GM12878 (cell line): ENCODE measurements around the gene HMCES. TPM values are rescaled to one million over a fixed set of nuclear protein-coding genes. Genes with fewer than 3 reads are reported as not detected.
A peak's percentile ranks its signal among the peaks of the same experiment; 100 is the strongest.

Experiments
- BHLHE40 ChIP-seq, 2 experiments: fragments of 450-650 bp in 1 of 2; IDR thresholded peaks; 2 replicates each; pipeline ENCODE4 v1.6.1; 2011 to 2017; ENCODE audit warnings: low read depth in 2 of 2, borderline replicate concordance in 1 of 2, improper control_type of control experiment in 1 of 2, low read length in 1 of 2, mild to moderate bottlenecking in 1 of 2
- EED ChIP-seq: sonication (generic); IDR thresholded peaks from 2 replicates; pipeline ENCODE4 v1.6.1; 2016; ENCODE audit warnings: antibody characterized with exemption, low read depth
- FOXM1 ChIP-seq: IDR thresholded peaks from 2 replicates; pipeline ENCODE4 v1.6.1; 2012; ENCODE audit warnings: low read depth, mild to moderate bottlenecking, inconsistent platforms, low read length, moderate library complexity
- GATAD2B ChIP-seq: fragments of 450-650 bp; conservative IDR thresholded peaks from 2 replicates; pipeline ENCODE4 v1.6.1; 2017; ENCODE audit warnings: low read depth, mild to moderate bottlenecking, moderate library complexity
- NFIC ChIP-seq: IDR thresholded peaks from 2 replicates; pipeline ENCODE4 v1.6.1; 2012; ENCODE audit warnings: low read depth, mild to moderate bottlenecking, inconsistent platforms, low read length, moderate library complexity
- RAD51 ChIP-seq: fragments of 450-650 bp; IDR thresholded peaks from 2 replicates; pipeline ENCODE4 v1.6.1; 2016; ENCODE audit warnings: moderate library complexity, mild to moderate bottlenecking, inconsistent platforms
- SKIL ChIP-seq: fragments of 450-650 bp; IDR thresholded peaks from 2 replicates; pipeline ENCODE4 v1.6.1; 2017; ENCODE audit warnings: mild to moderate bottlenecking, low read depth, inconsistent platforms; ENCODE audit not compliant: poor library complexity, severe bottlenecking
- polyA plus RNA-seq, 11 experiments: library from polyadenylated mRNA; depleted of rRNA in 4 of 11; unstranded in 6 of 11; stranded (reverse) in 5 of 11; fragments of >200 nt; fragmentation: Nextera tagmentation in 4 of 11; fragmentation: Illumina TruSeq in 1 of 11; extraction: Ambion mirVana in 4 of 11; extraction: Trizol in 1 of 11; gene quantifications; 1 replicate in 1 of 11; 2 replicates in 10 of 11; pipeline versions ENCODE4 v1.2.1 to v1.2.3, GENCODE V29; 2011 to 2016; ENCODE audit warnings: inconsistent platforms in 2 of 11, missing spikeins in 2 of 11, low read depth in 1 of 11
- total RNA-seq, 4 experiments: library from RNA; depleted of rRNA in 3 of 4; stranded (reverse); fragments of >200 nt in 3 of 4; fragmentation: Illumina TruSeq in 1 of 4; extraction: Trizol in 1 of 4; gene quantifications; 2 replicates each; pipeline versions ENCODE4 v1.2.1 to v1.2.3, GENCODE V29; 2013 to 2021
- TF ChIP-seq, protein P1 (sequence below), 3 experiments: IDR thresholded peaks in 2 of 3; conservative IDR thresholded peaks in 1 of 3; 2 replicates each; pipeline ENCODE4 v1.5.1; 2011; ENCODE audit warnings: low read depth in 3 of 3, low read length in 3 of 3, mild to moderate bottlenecking in 3 of 3, control low read depth in 2 of 3, moderate library complexity in 2 of 3, inconsistent platforms in 1 of 3, mixed read lengths in 1 of 3; ENCODE audit not compliant: control insufficient read depth in 2 of 3, insufficient read depth in 1 of 3; ENCODE audit errors: extremely low read depth in 1 of 3
- TF ChIP-seq, protein P2 (sequence below): IDR thresholded peaks from 2 replicates; pipeline ENCODE4 v1.6.1; 2011; ENCODE audit warnings: mild to moderate bottlenecking, low read depth, low read length, moderate library complexity; ENCODE audit not compliant: insufficient replicate concordance

The HMCES gene
- total and polyA plus RNA-seq, 10 of the 15 experiments (the other 5 are each of a cell fraction or from before 2014, with no cell fraction given): 12.4 to 49.8 (median 27.0) TPM

DNA sequence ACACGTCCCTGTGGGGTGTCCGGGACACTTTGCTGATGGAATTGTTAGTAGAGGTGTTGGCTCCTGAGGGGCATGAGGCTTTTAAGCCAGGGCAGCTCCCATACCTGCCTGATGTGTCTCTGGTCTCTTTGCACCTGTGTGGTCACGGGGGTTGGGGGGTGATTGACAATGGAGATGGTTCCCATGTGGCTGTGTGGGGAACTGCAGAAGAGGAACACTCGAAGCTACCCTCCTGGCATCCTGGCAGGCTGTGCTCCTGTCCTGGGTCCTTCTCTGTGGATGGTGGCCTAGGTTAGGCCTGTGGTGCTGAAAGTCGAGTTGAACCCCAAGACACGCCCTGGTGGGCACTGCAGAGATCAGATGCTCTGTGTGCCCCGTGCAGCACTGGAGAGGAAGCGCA, 73.4 kb downstream of the HMCES start (continued):
- TF ChIP-seq SKIL (no peak), GATAD2B (no peak), BHLHE40 (IDR thresholded peaks at IDR 0.05; ENCODE audit: borderline replicate concordance in 1 of 2, low read depth in 2 of 2, low read length in 1 of 2) (no peak), NFIC (no peak), RAD51 (no peak), EED (no peak), FOXM1 (no peak)
- TF ChIP-seq, protein P1, sequence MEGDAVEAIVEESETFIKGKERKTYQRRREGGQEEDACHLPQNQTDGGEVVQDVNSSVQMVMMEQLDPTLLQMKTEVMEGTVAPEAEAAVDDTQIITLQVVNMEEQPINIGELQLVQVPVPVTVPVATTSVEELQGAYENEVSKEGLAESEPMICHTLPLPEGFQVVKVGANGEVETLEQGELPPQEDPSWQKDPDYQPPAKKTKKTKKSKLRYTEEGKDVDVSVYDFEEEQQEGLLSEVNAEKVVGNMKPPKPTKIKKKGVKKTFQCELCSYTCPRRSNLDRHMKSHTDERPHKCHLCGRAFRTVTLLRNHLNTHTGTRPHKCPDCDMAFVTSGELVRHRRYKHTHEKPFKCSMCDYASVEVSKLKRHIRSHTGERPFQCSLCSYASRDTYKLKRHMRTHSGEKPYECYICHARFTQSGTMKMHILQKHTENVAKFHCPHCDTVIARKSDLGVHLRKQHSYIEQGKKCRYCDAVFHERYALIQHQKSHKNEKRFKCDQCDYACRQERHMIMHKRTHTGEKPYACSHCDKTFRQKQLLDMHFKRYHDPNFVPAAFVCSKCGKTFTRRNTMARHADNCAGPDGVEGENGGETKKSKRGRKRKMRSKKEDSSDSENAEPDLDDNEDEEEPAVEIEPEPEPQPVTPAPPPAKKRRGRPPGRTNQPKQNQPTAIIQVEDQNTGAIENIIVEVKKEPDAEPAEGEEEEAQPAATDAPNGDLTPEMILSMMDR (IDR thresholded peaks at IDR 0.05 in 2 of 3, conservative IDR thresholded peaks at IDR 0.05 in 1 of 3; ENCODE audit: control insufficient read depth in 2 of 3, extremely low read depth in 1 of 3, insufficient read depth in 1 of 3, low read depth in 3 of 3, low read length in 3 of 3): peak in 2 of 3 experiments; percentile 41 to 45; a peak in 3 of 6 replicates
- TF ChIP-seq, protein P2, sequence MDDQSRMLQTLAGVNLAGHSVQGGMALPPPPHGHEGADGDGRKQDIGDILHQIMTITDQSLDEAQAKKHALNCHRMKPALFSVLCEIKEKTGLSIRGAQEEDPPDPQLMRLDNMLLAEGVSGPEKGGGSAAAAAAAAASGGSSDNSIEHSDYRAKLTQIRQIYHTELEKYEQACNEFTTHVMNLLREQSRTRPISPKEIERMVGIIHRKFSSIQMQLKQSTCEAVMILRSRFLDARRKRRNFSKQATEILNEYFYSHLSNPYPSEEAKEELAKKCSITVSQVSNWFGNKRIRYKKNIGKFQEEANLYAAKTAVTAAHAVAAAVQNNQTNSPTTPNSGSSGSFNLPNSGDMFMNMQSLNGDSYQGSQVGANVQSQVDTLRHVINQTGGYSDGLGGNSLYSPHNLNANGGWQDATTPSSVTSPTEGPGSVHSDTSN: peak; percentile 32
